GM12801 (cell line): ENCODE measurements around the gene ISLR.

Experiments used
- CTCF ChIP-seq: IDR thresholded peaks from one replicate; pipeline ENCODE4 v1.5.1; 2011; ENCODE audit warnings: control low read depth; ENCODE audit not compliant: insufficient read length; ENCODE audit errors: extremely low read depth

The ISLR gene

DNA sequence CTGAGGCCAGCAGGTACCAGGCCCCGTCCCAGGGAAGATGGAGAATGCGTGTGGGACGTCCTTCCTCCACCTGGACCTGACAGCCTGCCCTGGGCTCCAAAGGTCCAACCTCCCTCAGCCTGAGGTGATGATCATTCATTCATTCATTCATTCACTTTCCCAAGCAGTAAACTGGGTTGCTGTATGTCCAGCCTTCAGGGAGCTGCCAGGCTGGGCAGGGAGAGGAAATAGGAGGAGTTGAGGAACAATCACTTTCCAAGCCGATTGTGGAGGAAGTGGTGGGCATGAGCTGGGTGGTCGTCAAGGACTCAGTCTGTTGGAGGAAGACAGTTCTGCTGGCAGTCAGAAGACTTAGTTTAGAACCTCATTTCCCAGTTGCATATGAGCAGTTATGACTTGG, 52.4 kb downstream of the ISLR start:
- TF ChIP-seq CTCF: no peak
